ENCODE data around the gene PSMB8. TPM values are rescaled to one million over a fixed set of nuclear protein-coding genes. Genes with fewer than 3 reads are reported as not detected.

The PSMB8 gene
- polyA plus RNA-seq, 1 experiment = 62.0 TPM

DNA sequence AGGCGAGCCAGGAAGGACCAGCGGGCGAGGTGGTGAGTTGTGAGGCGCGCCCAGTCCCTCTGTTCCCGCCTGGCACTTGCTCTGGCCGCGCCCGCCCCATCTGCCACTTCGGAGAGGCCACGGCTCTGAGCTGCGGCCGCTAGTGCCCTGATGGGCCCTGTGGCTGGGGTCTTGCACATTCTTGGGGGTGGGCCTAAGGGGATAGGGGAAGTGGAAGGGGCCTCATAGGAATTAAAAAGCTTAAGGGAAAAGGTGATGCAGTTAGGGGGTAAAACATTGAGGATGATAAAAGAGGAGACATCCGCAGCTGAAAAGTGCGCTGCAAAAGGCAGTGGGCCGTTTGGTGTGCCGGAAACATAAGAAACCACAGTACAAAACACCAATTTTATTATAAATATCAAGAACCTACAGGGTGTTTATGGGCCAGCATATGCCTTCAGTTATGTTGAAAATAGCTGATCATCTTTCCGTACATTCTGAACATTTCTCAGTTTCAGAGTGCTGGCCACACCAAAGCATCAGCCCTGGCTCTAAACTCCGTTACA lies 1.1 kb upstream of the PSMB8 start:
- Histone ChIP-seq H3K9me3 (ENCODE audit: control insufficient read depth, insufficient read depth, low read length) (no peaks in the 10 kb centered on the region; the same call in 1 of the 2 replicates), H3K27ac (ENCODE audit: low read depth, low read length) (no peak overlapping the region), H3K27me3 (ENCODE audit: control insufficient read depth, insufficient read depth, low read length) (no peaks in the 10 kb centered on the region), H3K4me3 (ENCODE audit: low read depth, low read length) (peak overlapping the region; percentile 85)
- TF ChIP-seq, protein P1, sequence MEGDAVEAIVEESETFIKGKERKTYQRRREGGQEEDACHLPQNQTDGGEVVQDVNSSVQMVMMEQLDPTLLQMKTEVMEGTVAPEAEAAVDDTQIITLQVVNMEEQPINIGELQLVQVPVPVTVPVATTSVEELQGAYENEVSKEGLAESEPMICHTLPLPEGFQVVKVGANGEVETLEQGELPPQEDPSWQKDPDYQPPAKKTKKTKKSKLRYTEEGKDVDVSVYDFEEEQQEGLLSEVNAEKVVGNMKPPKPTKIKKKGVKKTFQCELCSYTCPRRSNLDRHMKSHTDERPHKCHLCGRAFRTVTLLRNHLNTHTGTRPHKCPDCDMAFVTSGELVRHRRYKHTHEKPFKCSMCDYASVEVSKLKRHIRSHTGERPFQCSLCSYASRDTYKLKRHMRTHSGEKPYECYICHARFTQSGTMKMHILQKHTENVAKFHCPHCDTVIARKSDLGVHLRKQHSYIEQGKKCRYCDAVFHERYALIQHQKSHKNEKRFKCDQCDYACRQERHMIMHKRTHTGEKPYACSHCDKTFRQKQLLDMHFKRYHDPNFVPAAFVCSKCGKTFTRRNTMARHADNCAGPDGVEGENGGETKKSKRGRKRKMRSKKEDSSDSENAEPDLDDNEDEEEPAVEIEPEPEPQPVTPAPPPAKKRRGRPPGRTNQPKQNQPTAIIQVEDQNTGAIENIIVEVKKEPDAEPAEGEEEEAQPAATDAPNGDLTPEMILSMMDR (IDR thresholded peaks at IDR 0.05; ENCODE audit: low read depth, low read length) = no peak
- CTCF ChIA-PET = interaction anchor here (0.6 to 3.9 kb wide), 9 partner anchors 9 to 139 kb away, joined by 3 to 38 read pairs (median 6); partner anchors contain the start of genes PSMB9 and TAP1
- DNase-seq (ENCODE audit: low read depth, low spot score) = no peak
- POLR2A ChIA-PET = interaction anchor here (1.0 to 1.9 kb wide), 2 partner anchors 9 to 127 kb away, joined by 7 to 12 read pairs; partner anchors contain the start of genes PSMB9 and TAP1

DNA sequence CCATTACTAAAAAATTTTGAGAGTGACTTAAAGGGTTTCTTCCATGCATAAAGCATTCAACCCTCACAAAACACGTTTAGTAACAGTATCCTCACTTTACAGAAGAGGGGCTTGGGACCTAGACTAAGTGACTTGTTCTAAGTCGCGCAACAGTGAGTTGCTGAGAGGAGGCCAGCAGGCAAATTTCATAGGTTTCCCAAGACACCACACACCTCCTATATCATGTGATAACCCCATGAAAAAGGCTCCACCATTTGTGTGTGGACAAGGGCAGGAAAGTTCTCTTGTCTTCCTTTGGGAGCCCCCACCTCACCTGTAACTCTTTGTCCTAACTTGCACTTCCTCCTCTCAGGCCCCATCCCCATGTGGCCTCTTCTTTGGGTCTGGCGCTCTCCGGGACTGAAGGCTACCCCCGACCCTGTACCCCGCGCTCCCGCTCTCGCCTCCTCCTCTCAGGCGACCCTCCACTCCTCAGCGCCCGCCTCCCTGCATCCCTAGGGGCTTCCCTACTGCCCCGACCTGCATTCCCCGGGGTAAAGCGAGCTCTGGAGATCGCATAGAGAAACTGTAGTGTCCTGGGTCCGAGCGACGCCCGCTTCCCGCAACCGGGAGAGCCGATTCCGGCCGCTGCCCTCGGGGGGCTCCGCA lies 392 bp downstream of the PSMB8 start:
- CTCF ChIA-PET = interaction anchor here (0.6 to 6.8 kb wide), 4 partner anchors 10 to 863 kb away, joined by 3 to 271 read pairs (median 28); partner anchors contain the start of genes PSMB9 and TAP1
- POLR2A ChIA-PET = interaction anchor here (1.9 kb wide), 1 partner anchor 128 kb away, joined by 12 read pairs; no protein-coding TSS in a partner anchor
- DNase-seq (ENCODE audit: low read depth, low spot score) = no peak

GRCh38 chr6:32842690-32843089 lies 1.2 kb downstream of the PSMB8 start:
- H3K27me3 ChIP-seq (ENCODE audit: control insufficient read depth, insufficient read depth, low read length) = no peaks in the 10 kb centered on the region
- ChIA-PET POLR2A (no interaction called here), CTCF (interaction anchor here (0.9 to 6.8 kb wide), 2 partner anchors 18 to 27 kb away, joined by 3 to 271 read pairs; no protein-coding TSS in a partner anchor)
- H3K9me3 ChIP-seq (ENCODE audit: control insufficient read depth, insufficient read depth, low read length) = no peaks in the 10 kb centered on the region; the same call in 1 of the 2 replicates
- H3K4me3 ChIP-seq (ENCODE audit: low read depth, low read length) = peak overlapping the region; percentile 18; the same call in 1 of the 2 replicates
- TF ChIP-seq, protein P1 (IDR thresholded peaks at IDR 0.05; ENCODE audit: low read depth, low read length) = no peak
- no peak for DNase-seq (ENCODE audit: low read depth, low spot score)
- H3K27ac ChIP-seq (ENCODE audit: low read depth, low read length) = no peak overlapping the region

More for the DNA sequence above, 392 bp downstream of the PSMB8 start:
- Histone ChIP-seq H3K4me3 (ENCODE audit: low read depth, low read length) (peak overlapping the region; percentile 85), H3K9me3 (ENCODE audit: control insufficient read depth, insufficient read depth, low read length) (no peaks in the 10 kb centered on the region; the same call in 1 of the 2 replicates), H3K27me3 (ENCODE audit: control insufficient read depth, insufficient read depth, low read length) (no peaks in the 10 kb centered on the region), H3K27ac (ENCODE audit: low read depth, low read length) (peak overlapping the region; percentile 73)
- TF ChIP-seq, protein P1 (IDR thresholded peaks at IDR 0.05; ENCODE audit: low read depth, low read length) = no peak

DNA sequence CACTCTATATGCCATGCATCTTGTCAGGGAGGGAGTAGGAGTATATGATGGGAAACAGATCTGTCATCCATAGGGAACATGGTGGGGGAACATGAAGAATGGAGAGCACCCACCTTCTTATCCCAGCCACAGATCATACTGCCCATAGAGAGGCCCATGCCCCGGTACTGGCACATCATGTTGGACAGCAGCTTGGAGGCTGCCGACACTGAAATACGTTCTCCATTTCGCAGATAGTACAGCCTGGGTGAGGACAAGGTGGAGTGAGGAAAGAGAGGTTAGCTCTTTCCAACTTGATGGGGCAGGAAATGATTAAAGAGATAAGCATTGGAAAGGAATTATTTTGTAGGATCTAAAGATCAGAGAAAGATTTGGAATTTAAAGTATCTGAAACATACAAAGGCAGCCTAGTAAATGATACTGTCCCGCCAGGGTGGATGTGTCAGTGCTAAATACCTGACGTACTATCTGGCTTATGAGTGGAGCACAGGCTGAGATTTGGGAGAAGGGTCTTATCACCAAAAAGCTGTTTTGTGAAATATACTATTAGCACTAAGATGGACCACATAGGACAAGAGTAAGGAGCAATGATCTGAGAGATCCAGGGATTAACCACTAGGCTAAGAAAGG lies 1.7 kb downstream of the PSMB8 start:
- H3K27ac ChIP-seq (ENCODE audit: low read depth, low read length) = no peak overlapping the region
- POLR2A ChIA-PET = no interaction called here
- DNase-seq (ENCODE audit: low read depth, low spot score) = no peak
- CTCF ChIA-PET = interaction anchor here (0.9 to 6.8 kb wide), 4 partner anchors 19 to 143 kb away, joined by 3 to 271 read pairs (median 24); no protein-coding TSS in a partner anchor
- no peaks in the 10 kb centered on the region for H3K27me3 ChIP-seq (ENCODE audit: control insufficient read depth, insufficient read depth, low read length)
- no peak overlapping the region for H3K4me3 ChIP-seq (ENCODE audit: low read depth, low read length)
- H3K9me3 ChIP-seq (ENCODE audit: control insufficient read depth, insufficient read depth, low read length) = no peaks in the 10 kb centered on the region; the same call in 1 of the 2 replicates
- TF ChIP-seq, protein P1 (IDR thresholded peaks at IDR 0.05; ENCODE audit: low read depth, low read length) = no peak
